Lower lobe of right lung (tissue), 2 donors: ENCODE measurements around the gene PTPRG. TPM values are rescaled to one million over a fixed set of nuclear protein-coding genes. Genes with fewer than 3 reads are reported as not detected.

Source experiments
- ATAC-seq, 2 donors: fragments of 200-7000 bp; cut with Tn5 transposase; one replicate each; pipeline ENCODE4 v1.9.1; 2020 to 2022; ENCODE audit warnings: mild to moderate bottlenecking in 2 of 2, moderate library complexity in 2 of 2
- DNase-seq: peaks from one replicate; pipeline ENCODE4 v3.0.0-alpha.2; 2020
- H3K27ac ChIP-seq: fragments of 200-600 bp; one replicate; pipeline ENCODE4 v1.8.0; 2022
- H3K27me3 ChIP-seq: fragments of 200-600 bp; one replicate; pipeline ENCODE4 v1.8.0; 2022; ENCODE audit warnings: low read depth
- H3K36me3 ChIP-seq: fragments of 200-600 bp; one replicate; pipeline ENCODE4 v1.8.0; 2022; ENCODE audit warnings: mild to moderate bottlenecking
- H3K4me1 ChIP-seq: fragments of 200-600 bp; one replicate; pipeline ENCODE4 v1.8.0; 2022
- H3K4me3 ChIP-seq: fragments of 200-600 bp; one replicate; pipeline ENCODE4 v1.8.0; 2022; ENCODE audit warnings: mild to moderate bottlenecking
- H3K9me3 ChIP-seq: fragments of 200-600 bp; one replicate; pipeline ENCODE4 v1.8.0; 2022
- intact Hi-C: fragments of 100-400 bp; cut with DNase I; formaldehyde crosslinking; loops from one replicate; pipeline ENCODE4 v1.11.0; 2022
- total RNA-seq: library from RNA; stranded (reverse); fragmentation: NEBNext Ultra II Directional; extraction: Animal tissue kit (Norgen Biotek cat#: 25700); gene quantifications from one replicate; pipeline ENCODE4 v1.2.1, GENCODE V29; 2021
- TF ChIP-seq, protein P1 (sequence below): fragments of 200-600 bp; IDR thresholded peaks from one replicate; pipeline ENCODE4 v1.8.0; 2022; ENCODE audit warnings: antibody characterized with exemption, mild to moderate bottlenecking
- donor health status: DM: no; HTN: yes; CAD: no; lungs with severe emphysema.

PTPRG gene
- total RNA-seq, 1 donor from 2014 or later: 67.6 TPM

DNA sequence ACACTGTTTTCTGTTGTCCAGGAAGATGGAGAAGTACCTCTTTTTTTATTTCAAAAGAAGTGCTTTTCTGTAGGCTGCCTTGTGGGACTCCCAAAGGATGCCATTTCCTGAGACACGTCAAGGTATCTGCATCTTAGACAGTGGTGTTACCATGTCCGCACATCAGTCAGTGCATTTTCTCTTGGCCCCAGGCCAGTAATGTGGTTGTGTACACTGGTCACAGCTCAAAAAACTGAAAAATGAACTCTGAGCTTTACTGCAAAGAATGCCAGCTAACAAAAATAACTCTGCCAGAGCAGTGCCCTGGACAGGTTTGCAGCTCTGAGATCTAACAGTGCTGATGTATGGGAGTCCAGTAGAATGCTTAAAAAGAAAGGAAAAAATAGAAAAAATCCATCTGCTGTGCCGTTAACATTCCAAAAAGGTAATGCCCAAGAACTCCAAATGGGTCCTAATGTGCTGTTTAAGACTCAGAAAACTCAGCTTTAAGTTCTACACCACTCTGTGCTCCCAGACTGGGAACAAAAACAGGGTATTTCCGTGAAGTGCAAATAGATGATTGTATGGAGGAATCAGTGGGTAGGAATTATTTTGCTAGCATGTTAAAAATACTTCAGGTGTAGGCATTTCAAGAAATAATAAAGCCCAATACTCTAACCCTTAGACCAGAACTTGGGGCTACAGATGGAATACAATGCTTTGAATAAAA, 496.1 kb downstream of the PTPRG start:
- Histone ChIP-seq H3K27me3 (no peaks in the 10 kb centered on the region), H3K9me3 (no peaks in the 10 kb centered on the region), H3K27ac (no peak overlapping the region), H3K4me3 (no peak overlapping the region), H3K36me3 (no peaks in the 10 kb centered on the region), H3K4me1 (no peaks in the 10 kb centered on the region)
- intact Hi-C loops: no loop called here
- TF ChIP-seq, protein P1, sequence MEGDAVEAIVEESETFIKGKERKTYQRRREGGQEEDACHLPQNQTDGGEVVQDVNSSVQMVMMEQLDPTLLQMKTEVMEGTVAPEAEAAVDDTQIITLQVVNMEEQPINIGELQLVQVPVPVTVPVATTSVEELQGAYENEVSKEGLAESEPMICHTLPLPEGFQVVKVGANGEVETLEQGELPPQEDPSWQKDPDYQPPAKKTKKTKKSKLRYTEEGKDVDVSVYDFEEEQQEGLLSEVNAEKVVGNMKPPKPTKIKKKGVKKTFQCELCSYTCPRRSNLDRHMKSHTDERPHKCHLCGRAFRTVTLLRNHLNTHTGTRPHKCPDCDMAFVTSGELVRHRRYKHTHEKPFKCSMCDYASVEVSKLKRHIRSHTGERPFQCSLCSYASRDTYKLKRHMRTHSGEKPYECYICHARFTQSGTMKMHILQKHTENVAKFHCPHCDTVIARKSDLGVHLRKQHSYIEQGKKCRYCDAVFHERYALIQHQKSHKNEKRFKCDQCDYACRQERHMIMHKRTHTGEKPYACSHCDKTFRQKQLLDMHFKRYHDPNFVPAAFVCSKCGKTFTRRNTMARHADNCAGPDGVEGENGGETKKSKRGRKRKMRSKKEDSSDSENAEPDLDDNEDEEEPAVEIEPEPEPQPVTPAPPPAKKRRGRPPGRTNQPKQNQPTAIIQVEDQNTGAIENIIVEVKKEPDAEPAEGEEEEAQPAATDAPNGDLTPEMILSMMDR: no peak
- ATAC-seq: no peak
- no peak for DNase-seq

DNA sequence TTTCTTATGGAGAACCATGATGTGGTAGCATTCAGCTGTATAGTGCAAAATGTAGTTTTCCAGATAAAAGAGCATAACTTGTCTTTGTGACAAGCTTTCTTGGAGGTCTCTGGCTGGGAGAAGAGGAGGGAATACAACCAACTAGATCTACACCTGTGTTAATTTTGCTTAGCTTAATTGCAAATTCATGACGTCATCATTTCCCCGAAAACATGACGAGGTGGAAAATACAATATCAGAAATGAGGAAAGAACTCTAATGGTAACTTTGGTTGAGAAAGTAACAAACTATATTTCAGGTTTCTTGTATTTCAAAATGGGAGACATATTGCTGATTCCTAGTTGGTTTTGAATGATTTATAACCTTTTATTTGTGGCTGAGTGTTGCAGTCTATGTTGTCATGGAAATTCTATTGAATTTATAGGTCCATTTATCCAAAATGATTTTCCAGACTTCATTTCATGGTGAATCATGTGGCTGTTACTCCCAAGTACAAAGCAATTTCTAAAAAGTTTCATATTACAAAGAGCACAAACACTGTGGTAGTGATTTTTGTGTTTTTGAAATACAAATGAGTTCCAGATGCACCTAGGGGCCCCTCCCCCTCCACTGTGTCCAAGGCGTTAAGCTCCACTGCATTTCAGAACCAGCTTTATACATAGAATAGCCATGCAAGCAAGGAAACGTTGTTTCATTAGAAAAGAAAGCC, 504.8 kb downstream of the PTPRG start:
- Histone ChIP-seq H3K27ac (no peak overlapping the region), H3K9me3 (no peaks in the 10 kb centered on the region), H3K4me3 (no peak overlapping the region), H3K27me3 (no peaks in the 10 kb centered on the region), H3K36me3 (no peaks in the 10 kb centered on the region), H3K4me1 (no peaks in the 10 kb centered on the region)
- TF ChIP-seq, protein P1: no peak
- DNase-seq (no peak), ATAC-seq (no peak)
- intact Hi-C loops: no loop called here

DNA sequence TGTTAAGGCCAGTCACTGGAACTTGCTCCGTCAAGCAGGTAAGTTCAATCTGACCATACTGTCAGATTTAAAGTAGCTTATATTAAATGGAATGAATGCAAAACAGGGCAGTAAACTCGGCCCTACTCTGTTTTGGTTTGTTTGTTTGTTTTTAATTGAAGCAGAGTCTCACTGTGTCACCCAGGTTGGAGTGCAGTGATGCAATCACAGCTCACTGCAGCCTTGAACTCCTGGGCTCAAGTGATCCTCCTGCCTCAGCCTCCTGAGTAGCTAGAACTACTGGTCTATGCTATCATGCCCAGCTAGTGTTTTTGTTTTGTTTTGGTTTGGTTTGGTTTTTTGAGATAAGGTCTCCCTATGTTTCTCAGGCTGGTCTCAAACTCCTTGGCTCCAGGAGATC, 507.0 kb downstream of the PTPRG start:
- Histone ChIP-seq H3K9me3 (no peaks in the 10 kb centered on the region), H3K36me3 (no peaks in the 10 kb centered on the region), H3K27ac (no peak overlapping the region), H3K4me3 (no peak overlapping the region), H3K27me3 (no peaks in the 10 kb centered on the region), H3K4me1 (no peaks in the 10 kb centered on the region)
- no peak for DNase-seq
- no peak for ATAC-seq
- TF ChIP-seq, protein P1: no peak
- intact Hi-C loops: no loop called here

DNA sequence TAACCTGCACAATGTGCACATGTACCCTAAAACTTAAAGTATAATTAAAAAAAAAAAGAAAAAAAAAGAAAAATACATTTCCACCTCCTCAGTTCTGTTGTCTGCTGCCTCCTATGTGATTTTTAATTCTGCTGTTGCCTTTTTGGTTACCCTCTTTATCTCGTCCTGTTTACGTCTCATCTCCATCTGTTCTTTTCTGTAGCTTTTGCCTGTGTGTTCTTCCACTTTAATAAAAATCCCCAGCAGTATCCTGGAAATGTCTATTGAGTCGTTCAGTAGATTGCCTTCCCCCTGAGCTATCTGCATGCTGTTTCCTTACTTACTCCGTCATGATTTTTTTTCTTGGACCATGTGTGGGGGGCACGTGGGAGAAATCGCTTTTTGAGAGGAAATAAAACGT, 509.5 kb downstream of the PTPRG start:
- TF ChIP-seq, protein P1: no peak
- Histone ChIP-seq H3K9me3 (no peaks in the 10 kb centered on the region), H3K4me1 (no peaks in the 10 kb centered on the region), H3K36me3 (no peaks in the 10 kb centered on the region), H3K27ac (no peak overlapping the region), H3K27me3 (no peaks in the 10 kb centered on the region), H3K4me3 (no peak overlapping the region)
- intact Hi-C loops: no loop called here
- no peak for DNase-seq
- no peak for ATAC-seq

DNA sequence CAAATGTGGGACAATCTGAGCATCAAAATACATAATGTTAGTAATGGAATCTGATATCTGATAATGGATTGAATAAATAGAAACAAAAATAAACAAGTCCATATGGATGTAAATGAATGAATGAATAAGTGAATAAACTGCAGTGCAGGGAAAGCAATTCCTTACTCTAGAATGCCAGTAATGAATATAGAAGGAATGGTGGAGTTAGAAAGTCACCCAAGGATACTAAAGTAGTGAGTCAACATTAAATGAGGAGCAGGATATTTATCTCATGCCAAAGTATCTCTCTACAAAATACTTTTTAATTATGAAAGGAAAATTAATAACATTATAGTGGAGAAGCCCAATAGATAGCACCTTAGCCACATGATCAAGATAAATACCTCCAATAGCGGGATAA, 511.7 kb downstream of the PTPRG start:
- H3K4me1 ChIP-seq: no peaks in the 10 kb centered on the region
- no peaks in the 10 kb centered on the region for H3K27me3 ChIP-seq
- TF ChIP-seq, protein P1: no peak
- H3K4me3 ChIP-seq: no peak overlapping the region
- no peak for ATAC-seq
- H3K27ac ChIP-seq: no peak overlapping the region
- H3K36me3 ChIP-seq: no peaks in the 10 kb centered on the region
- no peaks in the 10 kb centered on the region for H3K9me3 ChIP-seq
- no peak for DNase-seq
- intact Hi-C loops: no loop called here
